ENCODE measurements around the gene KRTAP10-3.

Gene KRTAP10-3

DNA sequence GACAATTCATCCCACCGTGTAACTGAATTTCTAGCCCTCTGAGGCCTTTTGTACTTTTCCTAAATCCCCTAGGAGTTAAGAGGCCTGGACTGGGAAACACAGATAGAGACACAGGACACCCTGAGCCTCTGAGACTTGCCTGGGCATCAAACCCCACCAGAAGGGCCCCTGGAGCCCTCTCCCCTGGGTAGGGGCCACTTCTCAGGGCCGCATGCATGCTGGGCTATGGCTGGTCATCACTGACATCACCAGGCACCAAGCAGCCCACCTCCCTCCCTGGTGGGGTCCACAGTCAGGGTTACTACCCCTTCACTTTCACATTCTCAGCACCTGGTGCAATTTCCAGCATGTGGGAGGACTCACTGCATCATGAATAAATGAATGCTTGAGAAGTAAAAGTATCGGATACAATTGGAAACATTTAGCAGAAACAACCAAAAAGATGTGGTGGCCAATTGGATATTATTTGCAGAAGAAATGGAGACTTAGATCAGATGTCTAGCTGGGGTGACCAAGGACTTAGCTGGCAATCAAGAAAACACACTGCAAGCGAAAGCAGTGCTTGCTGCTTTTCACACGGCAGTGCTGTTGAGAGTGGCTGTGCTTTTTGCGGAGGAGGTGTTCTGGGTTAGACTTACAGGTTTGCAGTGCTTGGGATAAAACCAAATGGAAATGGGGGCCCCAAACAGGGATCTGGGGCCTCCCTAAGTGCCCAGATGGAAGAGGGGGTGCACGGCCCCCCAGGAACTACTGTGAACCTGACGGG, 40.9 kb upstream of the KRTAP10-3 start:
- TF ChIP-seq, protein P1, sequence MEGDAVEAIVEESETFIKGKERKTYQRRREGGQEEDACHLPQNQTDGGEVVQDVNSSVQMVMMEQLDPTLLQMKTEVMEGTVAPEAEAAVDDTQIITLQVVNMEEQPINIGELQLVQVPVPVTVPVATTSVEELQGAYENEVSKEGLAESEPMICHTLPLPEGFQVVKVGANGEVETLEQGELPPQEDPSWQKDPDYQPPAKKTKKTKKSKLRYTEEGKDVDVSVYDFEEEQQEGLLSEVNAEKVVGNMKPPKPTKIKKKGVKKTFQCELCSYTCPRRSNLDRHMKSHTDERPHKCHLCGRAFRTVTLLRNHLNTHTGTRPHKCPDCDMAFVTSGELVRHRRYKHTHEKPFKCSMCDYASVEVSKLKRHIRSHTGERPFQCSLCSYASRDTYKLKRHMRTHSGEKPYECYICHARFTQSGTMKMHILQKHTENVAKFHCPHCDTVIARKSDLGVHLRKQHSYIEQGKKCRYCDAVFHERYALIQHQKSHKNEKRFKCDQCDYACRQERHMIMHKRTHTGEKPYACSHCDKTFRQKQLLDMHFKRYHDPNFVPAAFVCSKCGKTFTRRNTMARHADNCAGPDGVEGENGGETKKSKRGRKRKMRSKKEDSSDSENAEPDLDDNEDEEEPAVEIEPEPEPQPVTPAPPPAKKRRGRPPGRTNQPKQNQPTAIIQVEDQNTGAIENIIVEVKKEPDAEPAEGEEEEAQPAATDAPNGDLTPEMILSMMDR (IDR thresholded peaks at IDR 0.05; ENCODE audit: extremely low read depth, insufficient read depth, missing control alignments), result no peak
- in situ Hi-C loops (cut with MboI; ENCODE audit: low pct_unique_long_range_greater_than_20kb, low sequenced_read_pairs, unreplicated experiment), result no loop called here
- DNase-seq (ENCODE audit: low spot score), result no peak

DNA sequence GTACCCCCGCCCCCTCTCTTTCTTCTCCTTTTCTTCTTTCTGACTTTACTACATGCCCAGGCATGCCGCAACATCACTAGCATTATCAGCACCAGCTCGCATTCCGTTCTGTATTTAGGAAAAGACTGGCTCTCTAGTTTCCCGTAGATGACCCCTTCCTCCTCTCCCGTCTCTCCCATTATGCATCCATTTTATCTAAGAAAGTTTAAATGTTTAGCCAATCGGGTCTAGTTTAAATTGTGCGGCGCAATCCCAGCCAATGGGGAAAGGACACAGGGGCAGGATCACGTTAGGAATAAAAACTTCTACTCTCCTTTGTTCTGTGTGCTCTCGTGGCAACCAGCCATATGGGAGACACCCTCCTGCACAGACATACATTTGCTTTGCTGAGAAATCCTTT, 39.5 kb upstream of the KRTAP10-3 start:
- in situ Hi-C loops (cut with MboI; ENCODE audit: low pct_unique_long_range_greater_than_20kb, low sequenced_read_pairs, unreplicated experiment), result no loop called here
- DNase-seq (ENCODE audit: low spot score), result no peak
- TF ChIP-seq, protein P1 (IDR thresholded peaks at IDR 0.05; ENCODE audit: extremely low read depth, insufficient read depth, missing control alignments), result no peak

DNA sequence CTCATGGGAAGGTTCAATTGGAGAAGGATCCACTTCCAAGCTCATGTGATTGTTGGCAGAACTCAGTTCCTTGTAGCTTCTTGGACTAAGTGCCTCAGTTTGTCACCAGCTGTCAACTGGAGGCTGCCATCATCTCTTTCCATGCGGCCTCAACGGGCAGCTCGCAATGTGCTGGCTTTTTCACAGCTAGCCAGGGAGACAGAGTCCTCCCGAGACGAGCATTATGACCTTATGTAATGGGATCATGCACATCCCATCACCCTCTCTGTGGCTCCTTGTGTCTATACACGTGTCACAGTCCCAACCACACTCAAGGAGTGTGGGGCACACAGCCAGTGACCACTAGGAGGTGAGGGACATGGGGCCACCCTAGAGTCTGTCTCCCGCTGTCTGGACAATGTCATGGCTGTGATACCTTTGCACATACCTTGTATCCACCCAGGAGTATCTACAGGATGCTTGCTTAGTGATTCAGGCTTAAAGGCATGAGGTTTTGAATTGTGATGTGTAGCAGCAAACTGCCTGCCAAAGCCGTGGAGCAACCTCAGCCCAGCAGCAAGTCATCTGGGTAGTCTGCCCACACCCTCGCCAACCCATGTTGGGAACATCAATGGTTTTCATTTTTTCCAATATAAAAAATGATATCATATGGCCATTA, 37.6 kb upstream of the KRTAP10-3 start:
- TF ChIP-seq, protein P1 (IDR thresholded peaks at IDR 0.05; ENCODE audit: extremely low read depth, insufficient read depth, missing control alignments), result no peak
- DNase-seq (ENCODE audit: low spot score), result no peak
- in situ Hi-C loops (cut with MboI; ENCODE audit: low pct_unique_long_range_greater_than_20kb, low sequenced_read_pairs, unreplicated experiment), result no loop called here

DNA sequence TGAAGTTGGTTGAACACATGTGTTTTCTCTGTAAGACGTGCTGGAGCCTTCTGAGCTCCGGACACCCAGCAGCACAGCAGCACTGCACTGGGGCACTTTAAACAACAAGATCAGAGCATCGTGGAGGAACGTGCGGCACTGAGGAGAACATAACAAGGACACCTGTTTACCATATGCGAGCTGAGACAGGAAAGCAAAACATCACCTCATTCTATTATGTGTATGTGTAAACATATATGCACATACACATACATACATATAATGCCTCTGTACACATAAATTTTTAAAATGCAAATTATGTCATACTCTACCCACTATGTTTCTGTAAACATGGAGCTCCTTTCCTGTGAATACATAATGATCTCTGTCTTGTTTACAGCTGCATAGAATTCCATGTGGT, 36.9 kb upstream of the KRTAP10-3 start:
- TF ChIP-seq, protein P1 (IDR thresholded peaks at IDR 0.05; ENCODE audit: extremely low read depth, insufficient read depth, missing control alignments), result no peak
- in situ Hi-C loops (cut with MboI; ENCODE audit: low pct_unique_long_range_greater_than_20kb, low sequenced_read_pairs, unreplicated experiment), result no loop called here
- DNase-seq (ENCODE audit: low spot score), result no peak

DNA sequence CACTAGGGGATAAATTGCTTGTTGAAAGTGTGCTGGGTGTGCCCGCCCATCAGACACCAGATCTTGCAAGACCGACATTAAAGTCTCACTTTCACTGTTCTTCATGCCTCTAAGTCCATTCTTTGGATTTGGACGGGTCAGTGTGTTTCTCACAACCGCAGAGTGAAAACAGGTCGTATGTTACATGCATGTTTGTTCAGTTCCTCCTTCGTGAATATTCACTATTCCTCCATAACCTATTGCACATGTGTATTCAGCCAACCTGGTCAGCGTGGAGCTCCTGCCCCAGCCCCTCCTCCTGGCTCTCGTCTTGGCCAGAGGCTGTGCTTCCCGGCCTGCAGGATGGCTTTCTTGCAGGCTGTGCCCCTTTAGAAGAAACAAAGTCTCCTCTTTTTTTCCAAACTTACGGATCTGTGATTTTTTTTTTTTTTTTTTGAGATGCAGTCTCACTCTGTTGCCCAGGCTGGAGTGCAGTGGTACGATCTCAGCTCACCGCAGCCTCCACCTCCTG, 35.9 kb upstream of the KRTAP10-3 start:
- in situ Hi-C loops (cut with MboI; ENCODE audit: low pct_unique_long_range_greater_than_20kb, low sequenced_read_pairs, unreplicated experiment), result no loop called here
- no peak for DNase-seq (ENCODE audit: low spot score)
- TF ChIP-seq, protein P1 (IDR thresholded peaks at IDR 0.05; ENCODE audit: extremely low read depth, insufficient read depth, missing control alignments), result no peak

DNA sequence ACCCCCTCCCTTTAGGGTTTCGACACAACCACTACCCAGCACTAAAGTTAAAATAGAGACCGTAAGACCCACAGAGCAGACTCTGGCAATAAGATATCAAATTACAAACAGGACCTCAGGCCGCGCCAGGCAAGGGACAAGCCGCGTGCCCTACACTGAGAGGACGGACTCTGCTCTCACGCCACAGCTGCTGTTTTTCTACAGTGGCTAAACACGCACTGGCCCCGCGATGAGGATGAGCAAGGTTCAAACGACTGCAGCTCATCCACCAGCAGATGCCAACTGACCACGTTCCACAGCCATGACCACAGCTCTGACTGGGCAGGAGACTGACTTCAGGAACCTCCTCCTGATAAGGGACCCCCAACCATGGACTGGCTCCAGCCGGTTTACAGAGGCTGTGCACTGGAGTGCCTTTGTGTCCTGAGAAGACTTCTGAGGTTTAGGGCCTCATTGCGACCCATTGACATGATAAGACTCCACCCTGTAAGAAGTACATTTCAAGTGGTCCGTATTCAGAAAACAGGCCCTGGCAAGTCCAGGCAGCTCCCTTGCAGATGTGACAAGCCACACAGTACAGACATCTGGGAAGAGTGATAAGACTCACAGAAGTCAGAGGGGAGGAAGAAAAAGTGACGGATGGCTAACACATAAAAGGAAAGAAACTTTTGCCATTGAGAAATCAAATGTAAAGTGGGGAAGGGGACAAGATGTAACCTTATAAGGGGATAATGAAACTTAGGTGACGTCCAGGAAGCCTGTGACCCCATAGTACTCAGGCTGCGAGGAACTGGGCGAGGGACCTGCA, 35.2 kb upstream of the KRTAP10-3 start:
- in situ Hi-C loops (cut with MboI; ENCODE audit: low pct_unique_long_range_greater_than_20kb, low sequenced_read_pairs, unreplicated experiment), result no loop called here
- TF ChIP-seq, protein P1 (IDR thresholded peaks at IDR 0.05; ENCODE audit: extremely low read depth, insufficient read depth, missing control alignments), result no peak
- no peak for DNase-seq (ENCODE audit: low spot score)

Measured in GM13977 (cell line).